Body of pancreas (tissue), 4 donors: ENCODE measurements around the gene AKAP12.

Experiments
- CTCF ChIP-seq, 7 experiments: fragments of 450-650 bp in 4 of 7; fragments of 200-600 bp in 3 of 7; sonication (generic) in 3 of 7; IDR thresholded peaks; one replicate each; pipeline ENCODE4 v1.5.1; 2016 to 2019; ENCODE audit warnings: antibody characterized with exemption in 7 of 7
- POLR2A ChIP-seq, 3 donors: fragments of 450-650 bp; IDR thresholded peaks; one replicate each; pipeline ENCODE4 v1.6.1; 2016; ENCODE audit warnings: antibody characterized with exemption in 3 of 3, mild to moderate bottlenecking in 2 of 3

GRCh38 chr6:151280859-151281258 lies 41.1 kb downstream of the AKAP12 start:
- no peak for TF ChIP-seq CTCF (IDR thresholded peaks at IDR 0.05)
- no peak for TF ChIP-seq POLR2A (IDR thresholded peaks at IDR 0.05)
